ENCODE results near the gene ANKMY2.
"Not testable (repeated sequence)": the region's sequence is repeated elsewhere in the genome, so short reads cannot be mapped to it uniquely, and the experiment has no call there.

The ANKMY2 gene

DNA sequence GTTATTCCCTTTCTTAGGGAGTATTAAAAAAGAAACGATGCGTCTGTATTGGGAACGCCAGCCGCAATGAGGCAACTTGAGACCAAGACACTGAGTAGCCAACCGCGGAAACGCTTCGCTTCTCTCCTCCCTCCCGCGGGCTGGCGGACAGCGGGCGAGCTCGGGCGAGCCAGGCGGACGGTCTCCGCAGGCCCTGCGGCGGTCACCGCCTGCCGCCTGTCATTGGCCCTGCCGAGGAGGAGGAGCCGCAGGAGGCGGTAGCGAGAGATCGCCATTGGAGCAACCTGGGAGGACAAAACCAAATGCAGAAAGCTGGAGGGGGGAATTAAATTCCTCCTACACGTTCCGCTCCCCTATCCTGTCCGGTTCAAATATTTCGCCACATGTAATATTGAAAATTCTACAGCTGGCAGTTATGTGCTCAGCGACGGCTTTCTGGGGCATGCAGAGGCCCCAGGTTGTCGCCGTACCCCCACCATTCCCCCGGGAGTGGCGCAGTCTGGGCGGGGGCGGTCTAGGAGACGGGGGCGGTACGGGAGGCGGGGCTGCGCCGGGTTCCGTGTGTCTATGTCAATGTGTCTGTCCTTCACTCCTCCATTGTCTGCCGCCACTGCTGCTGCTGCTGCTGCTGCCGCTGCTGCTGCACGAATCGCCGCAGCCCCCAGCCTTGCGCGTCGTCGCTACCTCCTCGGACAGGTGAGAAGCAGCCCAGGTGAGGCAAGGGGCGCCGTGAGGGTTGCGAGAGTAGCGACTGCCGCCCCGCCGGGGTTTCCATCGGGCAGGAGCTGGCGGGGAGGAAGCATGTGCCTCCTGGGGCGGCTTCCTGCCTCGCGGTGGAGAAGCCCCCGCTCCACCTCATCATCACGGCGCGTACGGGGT, at the start of gene ANKMY2, which contains the start of gene BZW2:
Gene ANKMY2 (minus strand): TSS at position 162 of the 879 bp plus-strand sequence. CDS start 181 bp downstream, outside the sequence.
Gene BZW2 (plus strand): TSS at position 589 of the 879 bp plus-strand sequence. CDS start 19,263 bp downstream, outside the sequence.
- DNase-seq (ENCODE audit: low read depth, low spot score) = peak; percentile 98

- peak; percentile 48 for DNase-seq (ENCODE audit: low read depth, low spot score)
Measured at GRCh38 chr7:16694806-16695205, 49.3 kb upstream of the ANKMY2 start.

GRCh38 chr7:16693601-16694318, 48.2 kb upstream of the ANKMY2 start:
- DNase-seq (ENCODE audit: low read depth, low spot score) = no peak

DNA sequence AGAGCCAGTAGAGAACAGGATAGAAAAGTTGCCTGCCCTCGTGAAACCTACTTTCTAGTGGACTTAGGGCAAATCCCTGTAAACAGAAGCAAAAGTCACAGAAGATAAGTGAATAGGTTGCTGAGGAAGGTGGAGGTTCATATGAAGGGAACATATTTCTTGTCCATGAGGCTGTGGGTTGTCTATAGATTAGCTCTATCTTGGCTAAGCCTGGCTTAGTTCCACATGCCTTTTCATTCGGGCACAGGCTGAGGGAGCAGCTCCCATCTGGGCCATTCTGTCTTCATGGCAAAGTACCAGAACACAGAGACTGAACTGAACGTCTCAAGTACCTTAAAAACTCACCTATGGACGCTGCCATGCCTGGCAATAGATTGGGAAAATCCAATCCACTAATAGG, 45.7 kb upstream of the ANKMY2 start:
- DNase-seq (ENCODE audit: low read depth, low spot score) = no peak

- no peak for DNase-seq (ENCODE audit: low read depth, low spot score)
Measured at GRCh38 chr7:16688249-16688648, 42.7 kb upstream of the ANKMY2 start.

DNA sequence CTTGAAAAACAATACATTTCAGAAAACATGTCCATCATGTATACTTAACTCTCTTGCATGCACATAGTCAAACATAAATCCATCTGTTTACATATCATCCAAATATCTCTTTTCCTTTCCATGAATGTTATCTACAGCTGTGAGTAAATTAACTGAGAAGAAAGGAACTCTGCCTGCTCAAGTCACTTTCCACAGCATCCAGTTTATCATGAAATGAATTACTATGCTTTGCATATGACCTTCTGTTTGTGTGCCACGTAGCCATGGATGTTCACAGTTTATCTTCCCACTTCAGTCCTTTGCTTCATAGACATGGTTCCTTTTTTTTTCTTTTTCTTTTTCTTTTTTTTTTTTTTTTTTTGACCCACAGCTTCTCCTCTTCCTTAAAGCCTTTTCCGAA, 40.0 kb upstream of the ANKMY2 start:
- no peak for DNase-seq (ENCODE audit: low read depth, low spot score)

DNA sequence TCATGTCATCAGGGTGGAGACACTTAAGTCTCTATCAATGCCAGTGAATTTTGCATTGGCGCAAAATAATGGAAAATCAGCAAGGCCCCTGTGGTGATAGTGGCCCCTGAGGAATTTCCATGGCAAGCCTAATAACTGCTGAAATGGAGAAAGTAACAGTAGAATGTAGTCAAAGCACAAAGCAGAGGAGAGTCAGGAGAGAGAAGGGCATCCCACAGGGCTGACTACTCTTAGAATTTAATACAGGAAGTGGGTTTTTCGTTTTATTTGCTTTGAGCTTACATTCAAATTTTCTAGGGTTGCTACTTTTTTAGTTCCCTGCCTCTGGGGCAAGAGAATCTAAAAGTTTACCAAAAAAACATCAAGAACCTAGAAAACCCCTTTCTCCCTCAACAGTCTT, 39.4 kb upstream of the ANKMY2 start:
- no peak for DNase-seq (ENCODE audit: low read depth, low spot score)

GRCh38 chr7:16678645-16679566, 33.4 kb upstream of the ANKMY2 start:
- DNase-seq (ENCODE audit: low read depth, low spot score) = not testable (repeated sequence)

DNA sequence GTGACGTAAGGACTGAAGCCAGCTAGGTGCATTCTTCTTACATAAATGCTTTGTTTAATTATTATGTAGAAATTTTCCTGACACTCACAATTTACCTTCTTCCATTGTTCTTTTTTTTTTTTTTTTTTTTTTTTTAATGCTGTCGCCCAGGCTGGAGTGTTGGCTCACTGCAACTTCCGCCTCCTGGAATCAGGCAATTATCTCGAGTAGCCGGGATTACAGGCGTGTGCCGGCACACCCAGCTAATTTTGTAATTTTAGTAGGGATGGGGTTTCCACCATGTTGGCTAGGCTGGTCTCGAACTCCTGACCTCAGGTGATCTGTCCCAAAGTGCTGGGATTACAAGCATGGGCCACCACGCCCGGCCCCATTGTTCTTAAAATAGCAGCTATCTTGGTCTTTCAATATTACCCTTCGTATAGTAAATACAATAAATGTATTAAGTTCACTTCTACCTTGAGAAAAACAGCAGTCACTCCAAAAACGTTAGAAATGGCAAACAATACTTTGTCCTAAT, 32.5 kb upstream of the ANKMY2 start:
- DNase-seq (ENCODE audit: low read depth, low spot score) = no peak

- DNase-seq (ENCODE audit: low read depth, low spot score) = no peak
Measured at GRCh38 chr7:16675277-16675676, 29.7 kb upstream of the ANKMY2 start.

GRCh38 chr7:16671811-16672210, 26.3 kb upstream of the ANKMY2 start:
- DNase-seq (ENCODE audit: low read depth, low spot score) = no peak

DNA sequence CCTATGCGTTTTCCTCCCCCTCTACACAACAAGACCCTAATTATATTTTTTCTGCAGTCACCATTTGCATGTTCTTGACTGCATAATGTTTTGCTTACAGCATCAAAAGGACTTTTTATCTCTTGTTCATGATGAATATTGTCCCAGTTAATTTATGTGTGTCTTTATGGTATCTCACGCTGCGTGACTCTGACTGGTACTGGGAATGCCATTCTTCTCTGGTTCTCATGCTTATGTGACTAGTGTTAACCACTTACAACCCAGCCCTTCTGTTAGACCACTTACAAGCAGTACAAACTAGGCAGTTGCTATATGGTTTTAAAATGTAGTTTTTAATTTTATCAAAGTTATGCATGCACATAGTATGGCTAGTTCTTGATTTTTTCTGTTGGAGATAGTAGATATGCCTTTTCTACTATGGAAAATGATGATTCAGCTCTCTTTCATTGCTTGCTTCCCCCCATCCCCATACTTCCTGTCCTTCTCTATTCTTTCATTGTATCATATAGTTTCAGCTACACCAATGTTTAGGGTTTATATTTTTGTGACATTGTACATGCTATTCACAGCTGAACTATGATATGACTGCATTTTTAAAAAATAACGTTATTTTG, 25.3 kb upstream of the ANKMY2 start:
- no peak for DNase-seq (ENCODE audit: low read depth, low spot score)

- no peak for DNase-seq (ENCODE audit: low read depth, low spot score)
Measured at GRCh38 chr7:16670021-16670420, 24.5 kb upstream of the ANKMY2 start.

DNA sequence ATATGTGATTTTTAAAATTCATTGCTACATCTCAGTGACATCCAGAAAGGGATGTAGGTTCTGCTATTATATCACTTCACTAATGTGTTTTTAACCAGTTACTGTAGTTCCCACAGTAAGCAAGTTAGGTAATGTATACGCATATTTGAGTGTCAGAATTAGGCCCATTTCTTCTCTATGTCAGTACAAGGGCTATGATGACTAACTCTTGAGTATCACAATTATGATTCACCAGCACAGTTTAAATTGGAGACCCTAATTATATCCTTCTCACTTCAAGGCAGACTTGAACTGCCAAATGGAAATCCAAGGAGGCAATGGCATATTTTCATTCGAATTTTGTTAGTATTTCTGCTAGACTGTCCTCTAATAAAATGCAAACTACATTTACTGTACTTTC, 24.0 kb upstream of the ANKMY2 start:
- no peak for DNase-seq (ENCODE audit: low read depth, low spot score)

DNA sequence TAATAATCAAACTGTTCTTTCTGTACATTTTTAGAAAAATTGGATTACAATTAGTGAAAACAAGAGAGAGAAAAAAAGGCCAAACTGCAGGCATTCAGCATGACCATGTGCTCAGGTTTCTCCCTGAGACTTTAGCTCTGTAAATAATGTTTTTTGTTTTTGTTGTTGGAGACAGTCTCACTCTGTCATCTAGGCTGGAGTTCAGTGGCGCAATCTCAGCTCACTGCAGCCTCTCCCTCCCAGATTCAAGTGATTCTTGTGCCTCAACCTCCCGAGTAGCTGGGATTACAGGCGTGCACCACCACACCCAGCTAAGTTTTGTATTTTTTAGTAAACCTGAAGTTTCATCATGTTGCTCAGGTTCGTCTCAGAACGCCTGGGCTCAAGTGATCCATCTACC, 23.4 kb upstream of the ANKMY2 start:
- DNase-seq (ENCODE audit: low read depth, low spot score) = no peak

GRCh38 chr7:16668049-16668858, 22.7 kb upstream of the ANKMY2 start:
- DNase-seq (ENCODE audit: low read depth, low spot score) = peak; percentile 95

- no peak for DNase-seq (ENCODE audit: low read depth, low spot score)
Measured at GRCh38 chr7:16667355-16667754, 21.8 kb upstream of the ANKMY2 start.

- DNase-seq (ENCODE audit: low read depth, low spot score) = no peak
Measured at GRCh38 chr7:16661924-16662323, 16.4 kb upstream of the ANKMY2 start.

- DNase-seq (ENCODE audit: low read depth, low spot score) = peak; percentile 48
Measured at GRCh38 chr7:16660702-16661464, 15.3 kb upstream of the ANKMY2 start.

Data from astrocyte of the hippocampus (primary cell).